IMR-90 (cell line): ENCODE measurements around the gene ZMIZ2. TPM values are rescaled to one million over a fixed set of nuclear protein-coding genes. Genes with fewer than 3 reads are reported as not detected.
A peak's percentile ranks its signal among the peaks of the same experiment; 100 is the strongest.

Experiments used
- ATAC-seq: fragments of 200-7000 bp; cut with Tn5 transposase; 2 replicates; pipeline ENCODE4 v1.9.1; 2020; ENCODE audit warnings: low read depth, mild to moderate bottlenecking, moderate library complexity
- BruUV-seq: library from RNA; stranded (reverse); fragments of 400-500 nt; replicated peaks from 2 replicates; lab custom pipeline; 2021; lab: Mats Ljungman, UMichigan
- CTCF ChIA-PET: fragments of 300-600 bp; formaldehyde crosslinking; extraction: SDS; loops from one replicate; lab custom pipeline; 2021; ENCODE audit warnings: antibody characterized with exemption; lab: Yijun Ruan, JAX
- POLR2A ChIA-PET: fragments of 300-600 bp; sonication (Branson Sonifier 250); formaldehyde crosslinking; loops from one replicate; lab custom pipeline; 2022; ENCODE audit warnings: antibody characterized with exemption; ENCODE audit not compliant: unreplicated experiment; lab: Charles Lee
- DNase-seq: peaks from one replicate; pipeline ENCODE4 v3.0.0; 2013
- H2AFZ ChIP-seq: replicated peaks from 2 replicates; pipeline ENCODE3; 2013; ENCODE audit warnings: low read length, mild to moderate bottlenecking; ENCODE audit not compliant: poor library complexity
- H2AK5ac ChIP-seq: 2 replicates; pipeline ENCODE4 v1.6.1; 2013; ENCODE audit warnings: low read depth, low read length, inconsistent platforms
- H2AK9ac ChIP-seq: replicated peaks from 2 replicates; pipeline ENCODE3; 2013; ENCODE audit warnings: mild to moderate bottlenecking, low read depth, low read length, moderate library complexity; ENCODE audit not compliant: poor library complexity
- H2BK120ac ChIP-seq: 2 replicates; pipeline ENCODE4 v1.6.1; 2013; ENCODE audit warnings: low read depth, low read length, inconsistent platforms
- H2BK15ac ChIP-seq: 3 replicates; pipeline ENCODE4 v1.6.1; 2013; ENCODE audit warnings: low read depth, low read length, inconsistent platforms
- H2BK20ac ChIP-seq: 2 replicates; pipeline ENCODE4 v1.6.1; 2013; ENCODE audit warnings: low read depth, mild to moderate bottlenecking, inconsistent platforms, low read length, moderate library complexity
- H2BK5ac ChIP-seq: 2 replicates; pipeline ENCODE4 v1.6.1; 2013; ENCODE audit warnings: mild to moderate bottlenecking, low read depth, low read length, inconsistent platforms; ENCODE audit not compliant: poor library complexity, severe bottlenecking
- H3K14ac ChIP-seq: replicated peaks from 2 replicates; pipeline ENCODE4 v1.6.1; 2013; ENCODE audit warnings: low read depth, low read length, inconsistent platforms
- H3K18ac ChIP-seq: 2 replicates; pipeline ENCODE4 v1.6.1; 2013; ENCODE audit warnings: low read depth, low read length, control low read depth
- H3K23ac ChIP-seq: 2 replicates; pipeline ENCODE4 v1.6.1; 2013; ENCODE audit warnings: low read depth, low read length, inconsistent platforms
- H3K27ac ChIP-seq: 2 replicates; pipeline ENCODE4 v1.5.1; 2013; ENCODE audit warnings: mild to moderate bottlenecking, control low read depth, low read length; ENCODE audit not compliant: insufficient read depth
- H3K27me3 ChIP-seq: 2 replicates; pipeline ENCODE4 v1.6.1; 2013; ENCODE audit warnings: low read length; ENCODE audit not compliant: control insufficient read depth, insufficient read depth
- H3K36me3 ChIP-seq: 2 replicates; pipeline ENCODE4 v1.6.1; 2013; ENCODE audit warnings: low read length, mixed read lengths; ENCODE audit not compliant: control insufficient read depth, insufficient read depth
- H3K4ac ChIP-seq: 2 replicates; pipeline ENCODE4 v1.6.1; 2013; ENCODE audit warnings: low read depth, low read length, inconsistent platforms
- H3K4me1 ChIP-seq: 2 replicates; pipeline ENCODE4 v1.6.1; 2013; ENCODE audit warnings: low read length, mixed read lengths; ENCODE audit not compliant: control insufficient read depth, insufficient read depth
- H3K4me2 ChIP-seq: 2 replicates; pipeline ENCODE4 v1.6.1; 2013; ENCODE audit warnings: low read depth, mild to moderate bottlenecking, control low read depth, low read length, moderate library complexity
- H3K4me3 ChIP-seq: 2 replicates; pipeline ENCODE4 v1.5.1; 2013; ENCODE audit warnings: low read depth, mild to moderate bottlenecking, control low read depth, low read length, moderate library complexity; ENCODE audit not compliant: insufficient read depth
- H3K56ac ChIP-seq: 2 replicates; pipeline ENCODE4 v1.6.1; 2013; ENCODE audit warnings: low read length, inconsistent platforms; ENCODE audit not compliant: insufficient read depth; ENCODE audit errors: extremely low read depth
- H3K79me1 ChIP-seq, 2 experiments: 2 replicates each; pipeline ENCODE4 v1.6.1; 2013; ENCODE audit warnings: low read length in 2 of 2, inconsistent platforms in 1 of 2, low read depth in 1 of 2
- H3K9ac ChIP-seq: 2 replicates; pipeline ENCODE4 v1.6.1; 2013; ENCODE audit warnings: low read depth, low read length, control low read depth
- H3K9me1 ChIP-seq: 2 replicates; pipeline ENCODE4 v1.6.1; 2013; ENCODE audit warnings: low read length, inconsistent platforms; ENCODE audit not compliant: insufficient read depth
- H3K9me3 ChIP-seq: 2 replicates; pipeline ENCODE4 v1.6.1; 2013; ENCODE audit warnings: low read length; ENCODE audit not compliant: control insufficient read depth, insufficient read depth
- H4K20me1 ChIP-seq: 2 replicates; pipeline ENCODE4 v1.6.1; 2013; ENCODE audit warnings: low read length, inconsistent platforms; ENCODE audit not compliant: insufficient read depth
- H4K5ac ChIP-seq: 2 replicates; pipeline ENCODE4 v1.6.1; 2013; ENCODE audit warnings: mild to moderate bottlenecking, low read depth, low read length, control low read depth
- H4K8ac ChIP-seq, 2 experiments: 2 replicates each; pipeline ENCODE4 v1.6.1; 2013; ENCODE audit warnings: low read depth in 2 of 2, low read length in 2 of 2, control low read depth in 1 of 2, inconsistent platforms in 1 of 2
- H4K91ac ChIP-seq: 2 replicates; pipeline ENCODE4 v1.6.1; 2013; ENCODE audit warnings: low read depth, low read length, inconsistent platforms; ENCODE audit not compliant: insufficient read depth
- BHLHE40 ChIP-seq: fragments of 150-350 bp; IDR thresholded peaks from 2 replicates; pipeline ENCODE4 v1.6.1; 2016; ENCODE audit warnings: mild to moderate bottlenecking, low read depth, low read length
- CEBPB ChIP-seq: IDR thresholded peaks from 2 replicates; pipeline ENCODE4 v1.6.1; 2012; ENCODE audit warnings: low read depth, low read length, improper control_type of control experiment
- CHD1 ChIP-seq: IDR thresholded peaks from 2 replicates; pipeline ENCODE4 v1.6.1; 2012; ENCODE audit warnings: low read depth, low read length, improper control_type of control experiment
- CTCF ChIP-seq: conservative IDR thresholded peaks from 2 replicates; pipeline ENCODE4 v1.5.1; 2012; ENCODE audit warnings: mild to moderate bottlenecking, low read depth, low read length, improper control_type of control experiment
- ELK1 ChIP-seq: fragments of 150-350 bp; IDR thresholded peaks from 2 replicates; pipeline ENCODE4 v1.6.1; 2016; ENCODE audit warnings: low read depth, mild to moderate bottlenecking, low read length, moderate library complexity, borderline replicate concordance
- FOS ChIP-seq: fragments of 150-350 bp; IDR thresholded peaks from 2 replicates; pipeline ENCODE4 v1.6.1; 2016; ENCODE audit warnings: low read depth, low read length
- MAFK ChIP-seq: IDR thresholded peaks from 2 replicates; pipeline ENCODE4 v1.6.1; 2012; ENCODE audit warnings: low read depth, low read length, improper control_type of control experiment
- MAZ ChIP-seq: IDR thresholded peaks from 2 replicates; pipeline ENCODE4 v1.6.1; 2012; ENCODE audit warnings: low read depth, mild to moderate bottlenecking, low read length, improper control_type of control experiment, moderate library complexity, borderline replicate concordance
- MXI1 ChIP-seq: IDR thresholded peaks from 2 replicates; pipeline ENCODE4 v1.6.1; 2012; ENCODE audit warnings: low read depth, mild to moderate bottlenecking, low read length, moderate library complexity, borderline replicate concordance
- NFE2L2 ChIP-seq: fragments of 150-350 bp; IDR thresholded peaks from 2 replicates; pipeline ENCODE4 v1.6.1; 2016; ENCODE audit warnings: low read depth, mild to moderate bottlenecking, low read length
- POLR2A ChIP-seq: IDR thresholded peaks from 2 replicates; pipeline ENCODE4 v1.6.1; 2012; ENCODE audit warnings: mild to moderate bottlenecking, low read depth, low read length
- RAD21 ChIP-seq: IDR thresholded peaks from 2 replicates; pipeline ENCODE4 v1.6.1; 2012; ENCODE audit warnings: low read length, improper control_type of control experiment
- RCOR1 ChIP-seq: IDR thresholded peaks from 2 replicates; pipeline ENCODE4 v1.6.1; 2012; ENCODE audit warnings: mild to moderate bottlenecking, low read length, improper control_type of control experiment; ENCODE audit not compliant: insufficient replicate concordance
- RFX5 ChIP-seq: IDR thresholded peaks from 2 replicates; pipeline ENCODE4 v1.8.0; 2012; ENCODE audit warnings: low read depth, mild to moderate bottlenecking, low read length, moderate library complexity
- SMC3 ChIP-seq: fragments of 150-350 bp; IDR thresholded peaks from 2 replicates; pipeline ENCODE4 v1.6.1; 2016; ENCODE audit warnings: low read depth, mild to moderate bottlenecking, antibody characterized with exemption, low read length, moderate library complexity
- USF2 ChIP-seq: fragments of 150-350 bp; IDR thresholded peaks from 2 replicates; pipeline ENCODE4 v1.6.1; 2017; ENCODE audit warnings: mild to moderate bottlenecking, antibody characterized with exemption, low read length, low read depth
- WGBS, 2 experiments: methylation state at CpG; one replicate each; pipeline versions ENCODE4 v1.1.5 to v1.1.7; 2013; ENCODE audit warnings: missing lambda C conversion rate in 2 of 2; ENCODE audit not compliant: insufficient read length in 1 of 2; ENCODE audit errors: extremely low coverage in 2 of 2; 5-methylcytosine and 5-hydroxymethylcytosine counted together
- dilution Hi-C: fragments of 300-500 bp; cut with HindIII; formaldehyde crosslinking; loops from one replicate; pipeline ENCODE4 v1.14.3; 2018; ENCODE audit warnings: low sequenced_read_pairs; ENCODE audit not compliant: unreplicated experiment
- in situ Hi-C: fragments of 300-500 bp; cut with MboI; formaldehyde crosslinking; loops from 3 replicates; pipeline ENCODE4 v1.14.3; 2019; ENCODE audit warnings: low sequenced_read_pairs, inconsistent platforms, mixed read lengths
- intact Hi-C: fragments of 100-400 bp; cut with micrococcal nuclease; formaldehyde crosslinking; loops from 2 replicates; pipeline ENCODE4 v1.10.0; 2022
- polyA plus RNA-seq, 3 experiments: library from polyadenylated mRNA; depleted of rRNA; stranded (reverse); fragments of >200 nt; gene quantifications; 2 replicates each; pipeline ENCODE4 v1.2.3, GENCODE V29; 2012; ENCODE audit warnings: low replicate concordance in 1 of 3
- total RNA-seq: library from RNA; depleted of rRNA; stranded (reverse); fragments of >200 nt; gene quantifications from 2 replicates; pipeline ENCODE4 v1.2.3, GENCODE V29; 2012

The ZMIZ2 gene
- total and polyA plus RNA-seq, 2 of the 4 experiments (the other 2 are of a cell fraction): 3.0 to 24.0 TPM

GRCh38 chr7:44706788-44707557 lies 41.7 kb upstream of the ZMIZ2 start:
- in situ Hi-C loops: no loop called here
- H2BK5ac ChIP-seq: no peak overlapping the region
- no peaks in the 10 kb centered on the region for H4K20me1 ChIP-seq
- H2AK5ac ChIP-seq: no peak overlapping the region
- H3K36me3 ChIP-seq: peaks cover 28% of the 10 kb centered on the region
- dilution Hi-C loops: no loop called here
- no peak overlapping the region for H3K9ac ChIP-seq
- H2AK9ac ChIP-seq: peak overlapping the region; percentile 84
- H3K9me1 ChIP-seq: peaks cover 10% of the 10 kb centered on the region
- no peak overlapping the region for H3K4me2 ChIP-seq
- POLR2A ChIA-PET: no interaction called here
- H3K14ac ChIP-seq: no peak overlapping the region
- no peak overlapping the region for H2BK15ac ChIP-seq
- no peak overlapping the region for H4K5ac ChIP-seq
- intact Hi-C loops: no loop called here
- no TSS peak for BruUV-seq
- no peak for ATAC-seq
- no peaks in the 10 kb centered on the region for H3K27me3 ChIP-seq
- no peak overlapping the region for H2BK120ac ChIP-seq
- no peak for TF ChIP-seq CEBPB
- no peak for TF ChIP-seq FOS
- TF ChIP-seq MXI1: no peak
- TF ChIP-seq RAD21: no peak
- TF ChIP-seq NFE2L2: no peak
- no peak for TF ChIP-seq SMC3
- TF ChIP-seq POLR2A: no peak
- TF ChIP-seq MAZ: no peak
- TF ChIP-seq USF2: no peak
- TF ChIP-seq CTCF: no peak
- TF ChIP-seq RFX5: no peak
- no peak for TF ChIP-seq ELK1
- TF ChIP-seq MAFK: no peak
- no peak for TF ChIP-seq BHLHE40
- no peak for TF ChIP-seq CHD1
- no peak for TF ChIP-seq RCOR1
- no peak overlapping the region for H3K56ac ChIP-seq
- DNase-seq: no peak
- 95% methylated on average over 15 of the region's 20 CpGs; no CpG with 5 or more reads in 1 of the 2 experiments for WGBS, 2 experiments
- no peak overlapping the region for H4K91ac ChIP-seq
- H3K4me1 ChIP-seq: peaks cover 3% of the 10 kb centered on the region
- no peak overlapping the region for H2BK20ac ChIP-seq
- H3K79me1 ChIP-seq: no peaks in the 10 kb centered on the region
- no peak overlapping the region for H3K18ac ChIP-seq
- no peak overlapping the region for H3K23ac ChIP-seq
- no peak overlapping the region for H3K4me3 ChIP-seq
- no peak overlapping the region for H4K8ac ChIP-seq
- no peaks in the 10 kb centered on the region for H3K9me3 ChIP-seq
- H3K27ac ChIP-seq: no peak overlapping the region
- CTCF ChIA-PET: no interaction called here
- no peak overlapping the region for H3K4ac ChIP-seq
- H2AFZ ChIP-seq: peak overlapping the region; percentile 33
